ENCODE results near the gene LCOR.
A peak's percentile ranks its signal among the peaks of the same experiment; 100 is the strongest.

The LCOR gene

GRCh38 chr10:96890172-96890513 lies 58.0 kb downstream of the LCOR start:
- peak; percentile 11 for DNase-seq (ENCODE audit: low read depth)

DNA sequence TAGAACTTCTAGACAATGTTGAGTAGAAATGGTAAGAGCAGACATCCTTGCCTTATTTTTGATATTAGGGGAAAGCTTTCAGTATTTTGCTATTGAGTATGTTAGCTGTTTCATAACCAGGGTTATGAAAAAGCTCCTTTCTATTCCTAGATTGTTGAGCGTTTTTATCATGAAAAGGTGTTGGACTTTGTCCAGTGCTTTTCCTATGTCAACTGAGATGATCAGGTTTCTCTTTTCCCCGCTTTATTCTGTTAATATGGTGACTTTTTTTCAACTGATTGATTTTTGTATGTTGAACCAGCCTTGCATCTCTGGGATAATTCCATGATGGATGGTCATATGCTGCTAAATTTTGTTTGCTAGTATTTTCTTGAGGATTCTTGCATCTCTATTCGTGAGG lies 58.5 kb downstream of the LCOR start:
- no peak for DNase-seq (ENCODE audit: low read depth)

DNA sequence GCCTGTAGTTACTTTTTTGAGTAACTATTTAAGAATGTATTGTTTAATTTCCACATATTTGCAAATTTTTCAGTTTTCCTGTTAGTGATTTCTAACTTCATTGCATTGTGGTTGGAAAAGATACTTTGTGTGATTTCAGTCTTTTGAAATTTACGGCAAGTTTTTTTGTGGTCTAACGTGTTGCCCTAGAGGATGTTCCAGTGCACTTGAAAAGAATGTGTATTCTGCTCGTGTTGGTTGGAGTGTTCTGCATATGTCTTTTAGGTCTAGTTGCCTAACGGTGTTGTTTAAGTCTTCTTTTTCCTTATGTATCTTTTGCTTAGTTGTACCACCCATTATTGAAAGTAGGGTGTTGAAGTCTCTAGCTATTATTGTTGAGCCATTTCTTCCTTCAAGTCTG lies 59.7 kb downstream of the LCOR start:
- no peak for DNase-seq (ENCODE audit: low read depth)

GRCh38 chr10:96895662-96896424 lies 63.7 kb downstream of the LCOR start:
- no peak for DNase-seq (ENCODE audit: low read depth)

DNA sequence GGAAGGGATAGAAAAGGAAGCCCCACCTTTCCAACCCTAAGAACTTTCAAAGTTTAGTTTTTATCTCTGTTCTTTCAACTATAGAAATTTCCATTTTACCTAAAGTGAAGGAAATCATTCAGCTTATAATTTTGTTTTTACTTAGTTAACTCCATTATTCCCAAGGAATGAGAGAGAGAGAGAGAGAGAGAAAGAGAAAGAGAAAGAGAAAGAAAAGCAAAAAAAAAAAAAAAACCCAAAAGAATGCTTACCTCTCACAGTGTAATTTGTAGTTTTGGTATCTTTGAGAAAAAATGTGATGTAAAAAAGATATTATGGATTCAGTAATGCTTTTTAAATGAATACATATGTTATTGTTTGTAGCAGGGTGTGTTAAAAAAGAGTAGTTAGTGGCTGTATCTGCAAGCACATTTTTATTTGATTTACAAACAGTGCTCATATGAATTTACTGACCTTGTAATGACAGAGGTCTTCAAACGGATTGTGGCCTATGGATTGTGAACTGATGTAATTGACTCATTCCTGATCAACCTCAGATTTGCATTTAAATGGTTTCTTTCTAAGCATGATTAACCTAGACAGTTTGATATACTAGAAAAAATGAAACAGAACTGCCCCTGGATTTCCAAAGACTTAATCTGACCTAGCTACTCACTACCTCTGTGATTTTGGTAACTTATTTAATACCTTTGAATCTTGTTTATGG lies 64.9 kb downstream of the LCOR start:
- DNase-seq (ENCODE audit: low read depth) = no peak

DNA sequence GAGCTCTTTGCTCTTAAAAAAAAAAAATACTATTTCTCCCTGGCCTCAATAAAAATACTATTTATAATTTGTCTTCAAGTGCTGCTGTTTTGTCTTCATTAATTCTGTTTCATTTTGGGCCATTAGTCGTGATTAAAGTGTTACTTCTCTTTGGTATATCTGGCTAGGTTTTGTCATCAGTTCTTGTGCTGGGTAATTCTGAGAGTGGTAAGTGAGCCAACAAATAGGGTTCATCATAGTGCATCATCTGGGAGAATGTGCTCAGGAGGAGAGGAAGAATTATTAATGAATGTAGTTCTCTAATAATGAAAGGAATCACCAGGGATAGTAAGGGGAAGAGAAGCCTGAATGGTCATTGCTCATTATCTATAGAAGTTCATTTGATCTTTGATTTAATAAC lies 70.0 kb downstream of the LCOR start:
- DNase-seq (ENCODE audit: low read depth) = no peak

DNA sequence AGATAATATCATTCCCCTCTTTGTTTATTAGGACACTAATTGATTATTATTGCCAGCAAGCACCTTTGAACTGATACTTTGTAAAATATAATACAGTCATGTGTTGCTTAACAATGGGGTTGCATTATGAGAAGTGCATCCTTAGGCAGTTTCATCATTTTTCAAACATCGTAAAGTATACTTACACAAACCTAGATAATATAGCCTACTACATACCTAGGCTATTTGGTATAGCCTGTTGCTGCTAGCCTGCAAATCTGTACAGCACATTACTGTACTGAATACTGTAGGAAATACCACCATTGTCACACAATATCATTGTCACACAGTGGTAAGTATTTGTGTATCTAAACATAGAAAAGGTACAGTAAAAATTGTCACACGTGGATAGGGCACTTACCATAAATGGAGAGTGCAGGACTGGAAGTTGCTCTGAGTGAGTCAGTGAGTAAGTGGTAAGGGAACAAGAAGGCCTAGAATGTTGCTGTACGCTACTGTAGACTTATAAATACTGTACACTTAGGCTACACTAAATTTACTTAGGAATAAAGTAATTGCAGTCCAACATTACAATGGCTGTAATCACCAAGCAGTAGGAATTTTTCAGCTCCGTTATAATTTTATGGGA lies 70.7 kb downstream of the LCOR start:
- peak; percentile 27 for DNase-seq (ENCODE audit: low read depth)

DNA sequence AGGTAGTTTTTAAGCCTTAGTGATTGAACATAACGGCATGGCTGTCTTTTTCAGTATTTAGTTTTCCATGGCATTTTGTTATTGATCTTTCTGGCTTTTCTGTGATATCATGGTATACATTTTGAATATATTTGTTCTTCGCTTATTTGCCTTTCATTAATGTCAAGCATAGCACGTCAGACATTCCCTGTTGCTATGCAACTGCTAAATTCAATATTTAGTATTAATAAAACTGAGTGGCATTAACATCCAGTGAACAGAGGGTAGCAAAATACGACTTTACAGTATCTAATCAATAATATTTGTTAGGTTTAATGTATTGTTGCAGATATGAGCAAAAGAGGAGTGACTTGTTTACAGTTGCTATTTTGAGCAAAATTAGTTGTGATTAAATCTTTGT lies 72.5 kb downstream of the LCOR start:
- no peak for DNase-seq (ENCODE audit: low read depth)

- DNase-seq (ENCODE audit: low read depth) = no peak
Measured at GRCh38 chr10:96906864-96907263, 74.8 kb downstream of the LCOR start.

DNA sequence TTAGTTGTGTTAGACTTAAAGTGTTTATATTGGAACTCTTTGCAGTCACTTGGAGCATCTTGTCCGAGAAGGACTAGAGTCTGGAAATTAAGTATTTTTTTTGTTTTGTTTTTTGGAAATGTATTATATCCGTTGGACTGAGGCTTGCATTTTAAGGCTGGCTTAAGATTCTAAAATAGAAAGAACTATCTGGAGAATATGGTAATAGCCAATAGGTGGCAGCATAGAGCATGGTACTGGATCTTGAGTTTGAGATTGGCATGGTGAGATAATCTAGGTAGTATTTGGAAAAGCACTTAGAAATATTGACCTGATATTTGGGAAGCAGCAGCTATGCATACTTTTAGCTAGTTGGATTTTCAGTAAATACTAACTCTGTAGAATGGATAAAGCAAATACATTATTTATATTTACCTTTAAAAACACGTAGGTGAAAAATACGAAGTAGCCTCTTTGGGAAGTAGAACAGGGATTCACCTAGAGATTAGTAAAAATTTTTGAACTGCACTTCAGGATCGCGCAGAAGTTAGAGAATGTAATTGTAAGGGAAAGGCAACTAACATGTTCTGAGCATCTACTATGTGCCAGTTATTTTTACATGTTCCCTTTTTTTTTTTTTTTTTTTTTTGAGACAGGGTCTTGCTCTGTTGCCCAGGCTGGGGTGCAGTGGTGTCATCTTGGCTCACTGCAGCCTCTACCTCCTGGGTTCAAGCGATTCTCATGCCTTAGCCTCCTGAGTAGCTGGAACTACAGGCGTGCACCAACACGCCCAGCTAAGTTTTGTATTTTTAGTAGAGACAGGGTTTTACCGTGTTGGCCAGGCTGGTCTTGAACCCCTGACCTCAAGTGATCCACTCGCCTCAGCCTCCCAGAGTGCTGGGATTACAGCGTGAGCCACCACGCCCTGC lies 78.6 kb downstream of the LCOR start:
- peak; percentile 44 for DNase-seq (ENCODE audit: low read depth)

DNA sequence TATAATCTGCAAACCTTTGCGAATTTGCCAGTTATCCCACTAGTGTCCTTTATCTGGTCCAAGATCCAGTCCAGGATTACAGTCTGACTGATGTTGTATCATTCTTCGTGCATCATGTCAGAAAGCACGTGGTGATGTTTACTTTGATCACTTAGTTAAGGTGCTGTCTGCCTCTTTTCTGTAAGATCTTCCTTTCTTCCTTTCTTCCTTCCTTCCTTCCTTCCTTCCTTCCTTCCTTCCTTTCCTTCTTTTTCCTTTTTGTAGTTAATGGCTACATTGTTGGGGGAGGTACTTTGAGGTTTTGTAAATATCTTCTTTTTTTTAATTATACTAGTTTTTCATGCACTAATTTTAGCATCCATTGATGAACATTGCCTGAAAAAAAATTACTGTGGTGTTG lies 80.3 kb downstream of the LCOR start:
- peak; percentile 16 for DNase-seq (ENCODE audit: low read depth)

DNA sequence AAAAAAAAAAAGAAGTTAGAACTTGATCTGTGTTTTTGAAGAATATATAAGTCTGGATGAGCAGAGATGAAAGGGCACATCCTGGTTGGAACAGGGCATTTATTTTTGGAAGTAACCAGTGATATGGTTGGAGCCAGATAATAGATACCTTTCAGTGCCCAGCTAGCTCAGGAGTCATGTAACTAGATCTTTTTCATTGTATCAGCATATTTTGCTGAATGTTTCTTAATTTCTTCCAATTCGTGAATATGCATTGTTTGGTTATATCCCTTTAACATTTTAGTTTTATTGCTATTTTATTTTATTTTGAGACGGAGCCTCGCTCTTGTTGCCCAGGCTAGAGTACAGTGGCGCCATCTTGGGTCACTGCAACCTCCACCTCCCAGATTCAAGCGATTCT lies 81.8 kb downstream of the LCOR start:
- no peak for DNase-seq (ENCODE audit: low read depth)

- no peak for DNase-seq (ENCODE audit: low read depth)
Measured at GRCh38 chr10:96917628-96918027, 85.5 kb downstream of the LCOR start.

DNA sequence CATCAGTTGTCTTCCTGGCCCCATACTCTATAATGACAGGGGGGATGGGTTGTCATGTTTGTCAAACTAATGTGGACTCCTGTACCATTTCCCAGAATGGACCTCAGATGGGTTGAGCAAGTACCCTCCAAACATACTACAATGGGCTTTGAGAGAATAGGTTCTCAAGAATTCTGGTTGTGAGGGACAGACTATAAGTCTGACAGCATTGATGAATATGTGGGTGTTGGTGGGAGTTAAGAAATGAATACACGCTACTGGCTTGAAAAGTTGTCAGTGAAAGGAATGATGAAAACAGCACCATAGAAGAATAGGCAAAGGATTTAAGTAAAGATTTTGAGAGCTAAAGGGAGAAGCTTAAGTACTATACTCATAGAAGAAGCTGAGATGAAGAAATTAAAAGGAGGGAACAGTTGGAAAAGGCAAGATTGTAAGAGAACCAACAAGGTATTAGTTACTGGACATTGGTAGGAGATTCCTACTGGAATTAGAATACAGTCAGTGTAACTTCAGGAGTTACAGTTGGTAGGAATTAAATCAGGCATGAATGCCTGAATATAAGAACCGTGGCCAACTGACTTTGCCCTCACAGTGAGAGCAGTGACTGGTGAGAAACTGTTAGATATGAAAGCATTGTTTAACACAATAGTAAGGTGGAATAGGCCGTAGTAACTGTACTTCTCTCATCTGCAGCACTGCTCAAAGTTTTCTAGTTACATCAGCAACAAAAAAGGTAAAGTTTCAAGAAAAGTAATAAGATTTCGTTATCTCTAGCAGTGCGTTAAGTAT lies 86.3 kb downstream of the LCOR start:
- DNase-seq (ENCODE audit: low read depth) = peak; percentile 11

DNA sequence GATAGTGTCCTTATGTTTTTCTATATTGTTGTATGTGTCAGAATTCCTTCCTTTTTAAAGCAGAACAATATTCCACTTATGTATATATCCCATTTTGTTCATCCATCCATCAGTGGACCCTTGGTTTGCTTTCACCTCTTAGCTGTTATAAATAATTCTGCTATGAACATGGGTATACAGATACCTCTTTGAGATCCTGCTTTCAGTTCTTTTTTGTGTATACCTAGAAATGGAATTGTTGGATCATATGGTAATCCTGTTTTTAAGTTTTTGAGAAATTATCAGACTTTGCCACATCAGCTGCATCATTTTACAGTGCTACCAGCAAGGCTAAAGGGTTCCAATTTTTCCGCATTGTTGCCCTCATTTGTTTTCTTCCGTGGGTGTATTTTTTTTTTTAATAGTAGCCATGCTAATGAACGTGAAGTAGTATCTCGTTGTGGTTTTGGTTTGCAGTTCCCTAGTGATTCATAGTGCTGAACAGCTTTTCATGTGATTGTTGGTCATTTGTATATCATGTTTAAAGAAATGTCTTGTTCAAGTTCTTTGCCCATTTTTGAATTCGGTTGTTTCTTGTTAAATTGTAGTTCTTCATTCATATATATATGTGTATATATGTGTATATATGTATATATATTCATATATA lies 87.8 kb downstream of the LCOR start:
- peak; percentile 67 for DNase-seq (ENCODE audit: low read depth)

DNA sequence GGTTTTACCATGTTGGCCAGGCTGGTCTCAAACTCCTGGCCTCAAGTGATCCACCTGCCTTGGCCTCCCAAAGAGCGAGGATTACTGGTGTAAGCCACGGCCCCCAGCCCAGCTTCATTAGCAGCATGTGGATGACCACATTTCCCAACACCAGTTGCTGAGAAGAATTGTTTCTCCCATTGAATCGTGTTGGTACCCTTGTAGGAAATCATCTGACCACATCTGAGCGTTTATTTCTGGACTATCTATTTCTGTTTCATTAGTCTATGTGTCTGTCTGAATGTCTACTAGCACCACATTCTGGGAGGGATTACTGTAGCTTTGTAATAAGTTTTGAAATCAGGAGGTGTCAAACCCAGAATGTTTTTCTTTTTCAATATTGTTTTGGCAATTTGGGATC lies 89.6 kb downstream of the LCOR start:
- no peak for DNase-seq (ENCODE audit: low read depth)

- DNase-seq (ENCODE audit: low read depth) = no peak
Measured at GRCh38 chr10:96922978-96923948, 91.2 kb downstream of the LCOR start.

- DNase-seq (ENCODE audit: low read depth) = no peak
Measured at GRCh38 chr10:96924861-96925260, 92.8 kb downstream of the LCOR start.

GRCh38 chr10:96930469-96930868 lies 98.4 kb downstream of the LCOR start:
- no peak for DNase-seq (ENCODE audit: low read depth)

DNA sequence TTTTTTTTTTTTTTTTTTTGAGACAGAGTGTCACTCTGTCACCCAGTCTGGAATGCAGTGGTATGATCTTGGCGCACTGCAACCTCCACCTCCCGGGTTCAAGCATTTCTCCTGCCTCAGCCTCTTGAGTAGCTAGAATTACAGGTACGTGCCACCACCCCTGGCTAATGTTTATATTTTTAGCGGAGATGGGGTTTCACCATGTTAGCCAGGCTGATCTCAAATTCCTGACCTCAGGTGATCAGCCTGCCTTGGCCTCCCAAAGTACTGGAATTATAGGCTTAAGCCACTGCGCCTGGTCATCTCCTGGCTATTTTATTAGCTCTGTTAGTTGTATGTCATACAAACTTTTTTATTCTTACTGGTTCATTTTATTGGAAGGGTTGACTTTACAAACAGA lies 103.0 kb downstream of the LCOR start:
- no peak for DNase-seq (ENCODE audit: low read depth)

Data from iris pigment epithelial cell (primary cell).